HG03139 (cell line): ENCODE results near the gene PMCH.
"Not testable (repeated sequence)": the region's sequence is repeated elsewhere in the genome, so short reads cannot be mapped to it uniquely, and the experiment has no call there.

Experiments
- ATAC-seq: cut with Tn5 transposase; IDR thresholded peaks from one replicate; pipeline ENCODE4 v1.9.1; 2021; ENCODE audit not compliant: unreplicated experiment

Gene PMCH

GRCh38 chr12:102147062-102147587 is 50.5 kb downstream of the PMCH start:
- not testable (repeated sequence) for ATAC-seq
